ENCODE results near the gene LDHD.
A peak's percentile ranks its signal among the peaks of the same experiment; 100 is the strongest.

LDHD gene

DNA sequence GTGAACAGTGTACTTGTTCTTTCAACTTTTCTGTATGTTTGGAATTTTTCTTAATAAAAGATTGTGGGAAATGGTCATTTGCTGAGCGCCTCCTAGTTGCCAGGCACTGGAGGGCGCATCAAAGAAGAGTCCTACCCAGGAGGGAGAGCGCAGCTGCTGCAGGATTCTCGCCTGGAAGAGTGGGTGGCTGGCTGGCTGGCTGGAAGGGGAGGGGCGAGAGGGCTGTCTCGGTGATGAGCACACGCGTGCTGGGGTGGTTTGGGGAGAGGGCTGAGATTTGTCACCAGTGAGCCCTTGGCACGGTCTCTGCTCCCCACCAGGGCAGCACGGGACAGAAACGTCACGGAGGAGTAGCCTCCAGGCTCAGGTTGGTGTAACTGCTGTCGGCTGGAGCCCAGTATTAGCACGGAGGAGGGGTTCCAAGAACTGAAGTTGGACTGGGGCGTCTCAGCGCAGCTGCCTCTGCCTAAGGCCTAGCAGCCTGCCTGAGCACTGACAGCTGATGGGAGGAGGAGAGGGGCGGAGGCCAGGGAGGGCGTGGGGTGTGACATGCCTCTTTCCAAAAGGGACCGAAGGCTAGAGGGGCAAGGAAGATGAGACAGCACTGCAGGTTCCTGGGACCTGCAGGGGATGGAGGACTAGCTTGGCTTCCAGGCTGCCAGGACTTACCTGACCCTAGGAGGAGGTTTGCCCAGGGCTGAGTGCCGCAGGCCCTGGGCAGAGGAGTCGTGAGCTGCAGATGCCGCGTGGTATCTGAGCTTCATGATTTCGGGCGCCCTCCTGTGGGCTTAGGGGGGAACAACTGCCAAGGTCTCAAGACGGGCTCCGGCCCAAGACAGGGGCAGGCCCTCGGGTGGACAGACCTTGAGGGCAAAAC is 5.7 kb downstream of the LDHD start:
- peak; percentile 89 for TF ChIP-seq CTCF (IDR thresholded peaks at IDR 0.05; ENCODE audit: insufficient read depth, low read depth, low read length, missing control alignments)
- peak; percentile 87 for DNase-seq (ENCODE audit: low read depth)
- peak overlapping the region; percentile 18 for H3K4me3 ChIP-seq (ENCODE audit: low read length)

DNA sequence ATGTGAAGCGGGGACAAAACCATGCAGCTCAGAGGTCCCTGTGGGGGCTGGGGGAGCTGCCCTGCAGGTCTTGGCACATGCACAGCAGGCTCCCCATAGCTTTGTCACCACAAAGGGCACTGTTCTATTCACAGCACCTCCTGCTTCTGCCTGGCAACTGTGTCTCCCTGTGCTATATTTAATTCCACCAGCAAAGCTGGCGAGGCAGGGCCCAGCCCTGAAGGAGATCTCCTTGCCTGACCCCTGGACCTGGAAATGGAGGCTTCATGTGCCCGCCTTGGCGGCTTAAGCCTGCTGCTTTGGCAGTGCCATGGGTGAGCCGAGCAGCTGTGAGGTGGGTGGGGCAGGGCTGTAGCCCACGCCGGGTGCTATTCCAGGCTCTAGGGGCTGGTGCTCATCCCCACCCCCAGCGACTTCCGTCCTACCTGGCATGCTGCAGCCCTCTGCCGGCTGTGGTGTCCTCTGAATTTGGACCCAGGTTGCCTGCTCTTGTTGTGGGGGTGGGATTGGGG is 6.8 kb downstream of the LDHD start:
- no peak for TF ChIP-seq CTCF (IDR thresholded peaks at IDR 0.05; ENCODE audit: insufficient read depth, low read depth, low read length, missing control alignments)
- H3K4me3 ChIP-seq (ENCODE audit: low read length) = no peak overlapping the region
- peak; percentile 27 for DNase-seq (ENCODE audit: low read depth)

- no peak for TF ChIP-seq CTCF (IDR thresholded peaks at IDR 0.05; ENCODE audit: insufficient read depth, low read depth, low read length, missing control alignments)
- no peak overlapping the region for H3K4me3 ChIP-seq (ENCODE audit: low read length)
- peak; percentile 98 for DNase-seq (ENCODE audit: low read depth)
Measured at GRCh38 chr16:75108792-75109731, 7.5 kb downstream of the LDHD start.

DNA sequence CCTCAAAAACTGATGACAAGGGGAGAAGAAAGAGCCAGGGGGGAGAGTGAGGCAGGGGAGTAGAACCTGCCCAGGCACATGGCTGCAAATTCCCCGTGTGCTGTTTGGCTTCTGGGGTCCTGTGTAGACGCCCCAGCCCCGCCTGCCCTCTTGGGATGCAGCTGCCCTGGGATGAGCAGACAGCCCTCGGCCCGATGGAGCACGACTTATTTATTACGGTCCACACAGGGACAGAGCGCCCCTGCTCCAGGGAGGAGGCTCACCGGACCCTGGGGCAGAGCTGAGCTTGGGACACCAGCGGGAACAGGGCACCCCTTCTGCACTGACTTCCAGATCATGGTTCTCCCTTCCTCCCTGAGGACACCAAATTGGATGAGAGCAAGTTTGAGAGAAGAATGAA is 9.1 kb downstream of the LDHD start:
- TF ChIP-seq CTCF (IDR thresholded peaks at IDR 0.05; ENCODE audit: insufficient read depth, low read depth, low read length, missing control alignments) = no peak
- no peak overlapping the region for H3K4me3 ChIP-seq (ENCODE audit: low read length)
- no peak for DNase-seq (ENCODE audit: low read depth)

DNA sequence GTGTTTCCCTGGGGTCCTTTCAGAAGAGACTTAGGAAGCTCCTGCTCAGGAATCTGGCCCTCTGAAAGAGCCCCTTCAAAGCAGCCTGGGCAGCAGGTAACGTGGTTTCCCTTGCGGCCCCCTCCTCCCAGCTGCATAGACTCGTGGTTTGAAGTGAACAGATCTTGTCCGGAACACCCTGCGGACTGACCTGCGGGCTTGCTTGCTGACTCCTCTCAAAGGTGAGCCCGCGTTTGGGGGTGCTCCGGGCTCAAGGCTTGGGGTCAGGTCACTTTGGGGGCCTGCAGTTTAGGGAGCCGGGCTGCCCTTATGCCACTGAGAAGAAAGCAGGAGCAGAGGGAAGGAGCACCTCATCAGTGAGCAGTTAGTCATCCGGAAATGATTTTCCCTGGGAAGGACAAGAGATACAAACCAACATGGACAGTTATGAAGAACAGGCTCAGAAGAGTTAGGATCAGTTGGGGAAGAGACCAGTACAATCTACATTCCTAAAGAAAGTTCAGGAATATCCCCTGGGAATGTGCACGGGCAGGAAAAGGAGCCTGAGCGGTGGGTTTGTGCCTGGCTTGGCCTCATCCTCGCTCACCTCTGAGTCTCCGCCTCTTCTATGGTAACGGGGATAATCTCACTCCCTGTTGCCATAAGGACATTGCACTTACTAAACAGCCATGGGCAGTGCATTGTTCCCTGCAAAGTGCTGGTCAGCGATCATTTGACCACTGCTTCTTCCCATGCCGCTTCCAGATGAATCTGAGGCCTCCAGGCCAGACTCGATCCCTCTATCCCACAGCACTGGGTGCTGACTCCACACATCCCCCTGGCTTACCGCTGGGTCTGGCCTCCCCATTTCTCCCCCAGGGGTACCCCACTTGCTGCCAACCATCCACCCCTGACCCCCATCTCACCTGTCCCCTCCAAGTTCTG is 10.0 kb downstream of the LDHD start:
- DNase-seq (ENCODE audit: low read depth) = no peak
- H3K4me3 ChIP-seq (ENCODE audit: low read length) = no peak overlapping the region
- no peak for TF ChIP-seq CTCF (IDR thresholded peaks at IDR 0.05; ENCODE audit: insufficient read depth, low read depth, low read length, missing control alignments)

Data from epithelial cell of esophagus (primary cell).